A549 (cell line): ENCODE measurements around the gene EPN3. TPM values are rescaled to one million over a fixed set of nuclear protein-coding genes. Genes with fewer than 3 reads are reported as not detected.

Experiments used
- ATAC-seq, 2 experiments: fragments of 200-7000 bp in 1 of 2; fragments of >200 bp in 1 of 2; cut with Nextera tagmentation in 1 of 2; cut with Tn5 transposase in 1 of 2; 3 replicates each; pipeline versions ENCODE4 v1.8.0 to v1.9.1; 2018 to 2020; ENCODE audit warnings: mild to moderate bottlenecking in 1 of 2, moderate library complexity in 1 of 2
- CTCF ChIA-PET: fragments of 300-600 bp; sonication (Branson Sonifier 250); formaldehyde crosslinking; extraction: SDS; loops from one replicate; lab custom pipeline; 2021; ENCODE audit warnings: antibody characterized with exemption, inconsistent platforms; lab: Yijun Ruan, JAX
- POLR2A ChIA-PET: fragments of 350-600 bp; formaldehyde crosslinking; extraction: SDS; loops from one replicate; lab custom pipeline; 2021; ENCODE audit warnings: antibody characterized with exemption, inconsistent platforms; lab: Yijun Ruan, JAX
- DNase-seq, 2 experiments: peaks; one replicate each; pipeline versions ENCODE4 v3.0.0 to v3.0.0-alpha.2; 2011 to 2016; ENCODE audit warnings: low read depth in 1 of 2, low spot score in 1 of 2
- FAIRE-seq: peaks from 2 replicates; lab custom pipeline; 2011; peaks lifted over from hg19 to GRCh38; lab: Jason Lieb, UNC
- H3K27ac ChIP-seq, 2 experiments: fragments of >200 bp; sonication (Bioruptor Twin); formaldehyde crosslinking; 3 replicates each; pipeline ENCODE4 v1.5.1; 2016 to 2017
- H3K4me1 ChIP-seq: fragments of >200 bp; sonication (Bioruptor Twin); formaldehyde crosslinking; 3 replicates; pipeline ENCODE4 v1.6.1; 2016
- H3K4me2 ChIP-seq: fragments of >200 bp; sonication (Bioruptor Twin); formaldehyde crosslinking; 3 replicates; pipeline ENCODE4 v1.6.1; 2016
- H3K4me3 ChIP-seq: fragments of >200 bp; sonication (Bioruptor Twin); formaldehyde crosslinking; 3 replicates; pipeline ENCODE4 v1.5.1; 2016
- H3K9me3 ChIP-seq: fragments of >200 bp; sonication (Bioruptor Twin); formaldehyde crosslinking; 3 replicates; pipeline ENCODE4 v1.6.1; 2016
- BHLHE40 ChIP-seq: IDR thresholded peaks from 2 replicates; pipeline ENCODE4 v1.6.1; 2012; ENCODE audit warnings: low read depth, low read length, inconsistent platforms
- CBX2 ChIP-seq: fragments of 200-600 bp; sonication (generic); IDR thresholded peaks from 2 replicates; pipeline ENCODE4 v1.6.1; 2016; ENCODE audit warnings: low read depth, mild to moderate bottlenecking, borderline replicate concordance
- CBX8 ChIP-seq: fragments of 200-600 bp; sonication (generic); IDR thresholded peaks from 2 replicates; pipeline ENCODE4 v1.6.1; 2016
- CEBPB ChIP-seq, 2 experiments: fragments of >200 bp in 1 of 2; sonication (Bioruptor Twin) in 1 of 2; formaldehyde crosslinking in 1 of 2; IDR thresholded peaks; 2 replicates each; pipeline ENCODE4 v1.6.1; 2012 to 2016
- CHD4 ChIP-seq: fragments of 200-600 bp; sonication (generic); IDR thresholded peaks from 2 replicates; pipeline ENCODE4 v1.6.1; 2016; ENCODE audit warnings: antibody characterized with exemption, mild to moderate bottlenecking, borderline replicate concordance
- EHF ChIP-seq: fragments of 250-450 bp; sonication (Bioruptor Pico); IDR thresholded peaks from 2 replicates; pipeline ENCODE4 v1.5.0; 2020; ENCODE audit warnings: mild to moderate bottlenecking
- EP300 ChIP-seq, 2 experiments: fragments of >200 bp; sonication (Bioruptor Twin); formaldehyde crosslinking; IDR thresholded peaks; 2 replicates in 1 of 2; 3 replicates in 1 of 2; pipeline ENCODE4 v1.6.1; 2016 to 2017
- FOSL2 ChIP-seq, 2 experiments: fragments of 450-650 bp in 1 of 2; fragments of >200 bp in 1 of 2; sonication (Bioruptor Twin) in 1 of 2; formaldehyde crosslinking; IDR thresholded peaks; 2 replicates each; pipeline versions ENCODE4 v1.5.0 to v1.6.1; 2016 to 2020; ENCODE audit warnings: mild to moderate bottlenecking in 1 of 2, moderate library complexity in 1 of 2
- FOXS1 ChIP-seq: fragments of 250-450 bp; sonication (Bioruptor Pico); IDR thresholded peaks from 2 replicates; pipeline ENCODE4 v1.5.0; 2020; ENCODE audit warnings: mild to moderate bottlenecking, moderate library complexity
- KDM1A ChIP-seq: fragments of 200-600 bp; sonication (generic); IDR thresholded peaks from 2 replicates; pipeline ENCODE4 v1.6.1; 2016; ENCODE audit warnings: low read depth, mild to moderate bottlenecking
- KDM5A ChIP-seq: fragments of 200-600 bp; sonication (generic); IDR thresholded peaks from 2 replicates; pipeline ENCODE4 v1.6.1; 2016; ENCODE audit warnings: antibody characterized with exemption, mild to moderate bottlenecking
- MAFK ChIP-seq: fragments of 450-650 bp; IDR thresholded peaks from 2 replicates; pipeline ENCODE4 v1.6.1; 2014; ENCODE audit not compliant: partially characterized antibody
- MAZ ChIP-seq: fragments of 150-350 bp; IDR thresholded peaks from 2 replicates; pipeline ENCODE4 v1.6.1; 2014; ENCODE audit warnings: antibody characterized with exemption, low read depth, low read length, borderline replicate concordance
- NPAS2 ChIP-seq: fragments of 250-450 bp; sonication (Bioruptor Pico); IDR thresholded peaks from 2 replicates; pipeline ENCODE4 v1.8.0; 2022; ENCODE audit warnings: mild to moderate bottlenecking, moderate library complexity, borderline replicate concordance
- POLR2A ChIP-seq: IDR thresholded peaks from 2 replicates; pipeline ENCODE4 v1.6.1; 2012; ENCODE audit warnings: mild to moderate bottlenecking, low read length
- RAD21 ChIP-seq, 2 experiments: fragments of >200 bp in 1 of 2; sonication (Bioruptor Twin) in 1 of 2; formaldehyde crosslinking in 1 of 2; IDR thresholded peaks in 1 of 2; conservative IDR thresholded peaks in 1 of 2; 2 replicates in 1 of 2; 3 replicates in 1 of 2; pipeline ENCODE4 v1.6.1; 2012 to 2018; ENCODE audit warnings: inconsistent platforms in 1 of 2
- RARB ChIP-seq: fragments of 250-450 bp; sonication (Bioruptor Pico); IDR thresholded peaks from 2 replicates; pipeline ENCODE4 v1.8.0; 2021; ENCODE audit warnings: mild to moderate bottlenecking, moderate library complexity
- RFX5 ChIP-seq: fragments of 450-650 bp; IDR thresholded peaks from 2 replicates; pipeline ENCODE4 v1.7.1; 2014; ENCODE audit warnings: antibody characterized with exemption, mild to moderate bottlenecking, moderate library complexity
- SREBF2 ChIP-seq: fragments of 450-650 bp; IDR thresholded peaks from 2 replicates; pipeline ENCODE4 v1.6.1; 2014; ENCODE audit warnings: mild to moderate bottlenecking, moderate library complexity
- ZC3H11A ChIP-seq: fragments of 450-650 bp; IDR thresholded peaks from 2 replicates; pipeline ENCODE4 v1.6.1; 2014; ENCODE audit warnings: antibody characterized with exemption, mild to moderate bottlenecking
- ZSCAN20 ChIP-seq: fragments of 250-450 bp; sonication (Bioruptor Pico); IDR thresholded peaks from 2 replicates; pipeline ENCODE4 v1.8.0; 2022; ENCODE audit warnings: mild to moderate bottlenecking, moderate library complexity
- WGBS: methylation state at CpG from one replicate; pipeline ENCODE4 v1.1.6; 2017; ENCODE audit errors: missing lambda C conversion rate; 5-methylcytosine and 5-hydroxymethylcytosine counted together
- polyA plus RNA-seq, 4 experiments: library from polyadenylated mRNA; depleted of rRNA in 3 of 4; stranded (reverse); fragments of >200 nt; fragmentation: RNase III in 1 of 4; extraction: RNeasy Plus Mini Kit Qiagen cat#74134 plus additional on column Dnase treatment in 1 of 4; gene quantifications; 2 replicates in 3 of 4; 3 replicates in 1 of 4; pipeline ENCODE4 v1.2.3, GENCODE V29; 2011 to 2017
- TF ChIP-seq, protein P1 (sequence below): fragments of >200 bp; sonication (Bioruptor Twin); formaldehyde crosslinking; IDR thresholded peaks from 3 replicates; pipeline ENCODE4 v1.6.1; 2016
- TF ChIP-seq, protein P2 (sequence below): IDR thresholded peaks from 2 replicates; pipeline ENCODE4 v1.6.1; 2012
- TF ChIP-seq, protein P3 (sequence below): fragments of >200 bp; sonication (Bioruptor Twin); formaldehyde crosslinking; IDR thresholded peaks from 2 replicates; pipeline ENCODE4 v1.6.1; 2016
- TF ChIP-seq, protein P4 (sequence below): fragments of 150-350 bp; IDR thresholded peaks from 2 replicates; pipeline ENCODE4 v1.6.1; 2014; ENCODE audit warnings: low read depth, mild to moderate bottlenecking, low read length

EPN3 gene
- polyA plus RNA-seq, 2 of the 4 experiments (the other 2 are of a cell fraction): 0.13 to 0.18 TPM

DNA sequence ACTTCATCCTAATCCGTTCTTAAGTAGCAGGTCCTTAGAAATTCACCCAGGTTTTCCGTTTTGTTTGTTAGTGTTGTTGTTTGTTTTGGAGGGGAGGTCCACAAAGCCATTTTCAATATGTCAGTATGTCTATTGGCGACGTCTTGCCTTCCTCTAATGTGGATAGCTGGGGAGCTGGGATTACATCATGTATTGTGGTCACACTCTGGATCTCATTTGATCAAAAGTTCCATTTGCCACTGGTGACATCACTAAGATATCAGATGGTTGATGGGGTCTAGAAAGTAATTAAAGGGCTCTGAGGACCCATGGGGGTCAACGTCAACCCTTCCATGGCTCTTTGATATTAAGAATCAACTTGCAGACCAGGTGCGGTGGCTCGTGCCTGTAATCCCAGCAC, 2.7 kb upstream of the EPN3 start:
- FAIRE-seq (no peak), DNase-seq (no peak), ATAC-seq (no peak)
- ChIA-PET CTCF (interaction anchor here (1.5 to 7.9 kb wide), 5 partner anchors 12 to 253 kb away, joined by 4 to 48 read pairs (median 10); no protein-coding TSS in a partner anchor), POLR2A (no interaction called here)
- H3K4me1 ChIP-seq: peaks cover 28% of the 10 kb centered on the region
- 83% methylated on average over 7 of the region's 7 CpGs for WGBS
- H3K4me3 ChIP-seq: no peak overlapping the region
- H3K27ac ChIP-seq: no peak overlapping the region
- no peak for TF ChIP-seq CHD4
- TF ChIP-seq MAZ: no peak
- TF ChIP-seq EHF (CRISPR knock-in tag): no peak
- no peak for TF ChIP-seq POLR2A
- TF ChIP-seq, protein P1, sequence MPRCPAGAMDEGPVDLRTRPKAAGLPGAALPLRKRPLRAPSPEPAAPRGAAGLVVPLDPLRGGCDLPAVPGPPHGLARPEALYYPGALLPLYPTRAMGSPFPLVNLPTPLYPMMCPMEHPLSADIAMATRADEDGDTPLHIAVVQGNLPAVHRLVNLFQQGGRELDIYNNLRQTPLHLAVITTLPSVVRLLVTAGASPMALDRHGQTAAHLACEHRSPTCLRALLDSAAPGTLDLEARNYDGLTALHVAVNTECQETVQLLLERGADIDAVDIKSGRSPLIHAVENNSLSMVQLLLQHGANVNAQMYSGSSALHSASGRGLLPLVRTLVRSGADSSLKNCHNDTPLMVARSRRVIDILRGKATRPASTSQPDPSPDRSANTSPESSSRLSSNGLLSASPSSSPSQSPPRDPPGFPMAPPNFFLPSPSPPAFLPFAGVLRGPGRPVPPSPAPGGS: no peak
- TF ChIP-seq BHLHE40: no peak
- TF ChIP-seq, protein P2, sequence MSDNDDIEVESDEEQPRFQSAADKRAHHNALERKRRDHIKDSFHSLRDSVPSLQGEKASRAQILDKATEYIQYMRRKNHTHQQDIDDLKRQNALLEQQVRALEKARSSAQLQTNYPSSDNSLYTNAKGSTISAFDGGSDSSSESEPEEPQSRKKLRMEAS: no peak
- TF ChIP-seq, protein P3, sequence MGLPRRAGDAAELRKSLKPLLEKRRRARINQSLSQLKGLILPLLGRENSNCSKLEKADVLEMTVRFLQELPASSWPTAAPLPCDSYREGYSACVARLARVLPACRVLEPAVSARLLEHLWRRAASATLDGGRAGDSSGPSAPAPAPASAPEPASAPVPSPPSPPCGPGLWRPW: no peak
- TF ChIP-seq CEBPB (IDR thresholded peaks at IDR 0.05): no peak
- no peak for TF ChIP-seq FOSL2 (IDR thresholded peaks at IDR 0.05)
- TF ChIP-seq FOSL2 (CRISPR knock-in tag; IDR thresholded peaks at IDR 0.05): no peak
- TF ChIP-seq NPAS2 (CRISPR knock-in tag): no peak
- TF ChIP-seq SREBF2: no peak
- no peak overlapping the region for H3K4me2 ChIP-seq
- H3K9me3 ChIP-seq: no peaks in the 10 kb centered on the region

DNA sequence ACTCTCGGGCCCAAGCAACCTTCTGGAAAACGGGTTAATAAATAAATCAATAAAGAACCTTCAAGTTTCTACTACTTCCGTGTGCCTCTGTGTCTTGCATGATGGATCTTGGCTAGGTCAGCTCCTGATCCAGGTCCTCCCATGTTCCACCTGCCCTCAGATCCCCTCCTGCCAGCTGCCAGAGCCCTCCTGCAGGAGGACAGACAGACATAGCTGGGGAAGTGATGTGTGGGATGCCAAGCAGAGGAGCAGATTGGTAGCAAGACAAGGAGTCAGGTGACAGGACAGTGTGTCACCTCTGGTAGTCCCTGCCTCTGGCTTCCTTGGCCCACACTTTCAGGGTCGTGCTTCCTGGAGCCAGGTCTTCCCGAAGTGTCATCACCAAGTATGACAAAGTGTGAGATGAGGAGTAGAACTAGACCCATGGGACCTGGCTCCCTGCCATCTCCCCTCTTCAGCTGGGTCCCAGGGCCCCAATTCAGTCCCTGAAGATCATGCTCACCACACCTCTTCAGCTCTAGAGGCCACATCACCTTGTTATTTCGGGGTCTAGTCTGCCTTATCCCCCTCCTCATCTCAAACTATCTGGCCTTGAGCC, 1.0 kb upstream of the EPN3 start:
- Histone ChIP-seq H3K4me3 (no peak overlapping the region), H3K4me2 (no peak overlapping the region), H3K9me3 (no peaks in the 10 kb centered on the region), H3K4me1 (peaks cover 28% of the 10 kb centered on the region), H3K27ac (no peak overlapping the region)
- 48% methylated on average over 6 of the region's 6 CpGs for WGBS
- ATAC-seq (no peak), DNase-seq (no peak), FAIRE-seq (no peak)
- ChIA-PET CTCF (interaction anchor here (0.6 to 7.9 kb wide), 10 partner anchors 11 to 320 kb away, joined by 3 to 48 read pairs (median 6); partner anchors contain the start of genes RSAD1 and SPATA20), POLR2A (interaction anchor here (0.6 to 2.0 kb wide), 5 partner anchors 11 to 53 kb away, joined by 3 to 5 read pairs (median 4); no protein-coding TSS in a partner anchor)
- TF ChIP-seq, protein P3: no peak
- TF ChIP-seq MAZ: no peak
- TF ChIP-seq CBX8: no peak
- no peak for TF ChIP-seq FOXS1 (CRISPR knock-in tag)
- no peak for TF ChIP-seq KDM5A
- TF ChIP-seq RFX5: no peak
- TF ChIP-seq MAFK: no peak
- no peak for TF ChIP-seq EP300 (IDR thresholded peaks at IDR 0.05)
- no peak for TF ChIP-seq ZC3H11A
- TF ChIP-seq RAD21 (conservative IDR thresholded peaks at IDR 0.05 in 1 of 2, IDR thresholded peaks at IDR 0.05 in 1 of 2): no peak
- TF ChIP-seq, protein P4, sequence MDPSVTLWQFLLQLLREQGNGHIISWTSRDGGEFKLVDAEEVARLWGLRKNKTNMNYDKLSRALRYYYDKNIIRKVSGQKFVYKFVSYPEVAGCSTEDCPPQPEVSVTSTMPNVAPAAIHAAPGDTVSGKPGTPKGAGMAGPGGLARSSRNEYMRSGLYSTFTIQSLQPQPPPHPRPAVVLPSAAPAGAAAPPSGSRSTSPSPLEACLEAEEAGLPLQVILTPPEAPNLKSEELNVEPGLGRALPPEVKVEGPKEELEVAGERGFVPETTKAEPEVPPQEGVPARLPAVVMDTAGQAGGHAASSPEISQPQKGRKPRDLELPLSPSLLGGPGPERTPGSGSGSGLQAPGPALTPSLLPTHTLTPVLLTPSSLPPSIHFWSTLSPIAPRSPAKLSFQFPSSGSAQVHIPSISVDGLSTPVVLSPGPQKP: no peak
- no peak for TF ChIP-seq KDM1A
- TF ChIP-seq CHD4: no peak
- TF ChIP-seq, protein P1: no peak
- no peak for TF ChIP-seq ZSCAN20 (CRISPR knock-in tag)
- TF ChIP-seq POLR2A: no peak
- no peak for TF ChIP-seq CBX2
- no peak for TF ChIP-seq RARB
- no peak for TF ChIP-seq BHLHE40
